Smooth muscle cell (in vitro differentiated cells): Measurements from ENCODE around the gene HECTD4. TPM values are rescaled to one million over a fixed set of nuclear protein-coding genes. Genes with fewer than 3 reads are reported as not detected.

Source experiments
- DNase-seq: peaks from one replicate; lab custom pipeline; 2025; ENCODE audit not compliant: unreplicated experiment; lab: John Stamatoyannopoulos, UW
- H2AFZ ChIP-seq: fragments of 200-600 bp; sonication (generic); 2 replicates; pipeline ENCODE4 v1.6.0; 2016; ENCODE audit warnings: antibody characterized with exemption, low read depth, mild to moderate bottlenecking
- H3F3A ChIP-seq: fragments of 200-600 bp; sonication (generic); 2 replicates; pipeline ENCODE4 v1.6.0; 2017; ENCODE audit warnings: antibody characterized with exemption, low read depth
- H3K27ac ChIP-seq: fragments of 200-600 bp; sonication (generic); 2 replicates; pipeline ENCODE4 v1.5.1; 2016; ENCODE audit warnings: low read depth, mild to moderate bottlenecking
- H3K27me3 ChIP-seq: fragments of 200-600 bp; sonication (generic); 2 replicates; pipeline ENCODE4 v1.6.1; 2016; ENCODE audit warnings: low read depth, mild to moderate bottlenecking
- H3K36me3 ChIP-seq: fragments of 200-600 bp; sonication (generic); 2 replicates; pipeline ENCODE4 v1.5.1; 2016; ENCODE audit warnings: low read depth
- H3K4me1 ChIP-seq: fragments of 200-600 bp; sonication (generic); 2 replicates; pipeline ENCODE4 v1.5.1; 2016; ENCODE audit warnings: low read depth
- H3K4me2 ChIP-seq: fragments of 200-600 bp; sonication (generic); 2 replicates; pipeline ENCODE4 v1.6.0; 2016; ENCODE audit warnings: mild to moderate bottlenecking
- H3K4me3 ChIP-seq: fragments of 200-600 bp; sonication (generic); 2 replicates; pipeline ENCODE4 v1.5.1; 2016; ENCODE audit warnings: mild to moderate bottlenecking
- H3K79me2 ChIP-seq: fragments of 200-600 bp; sonication (generic); 2 replicates; pipeline ENCODE4 v1.6.0; 2016; ENCODE audit warnings: low read depth, mild to moderate bottlenecking
- H3K9ac ChIP-seq: fragments of 200-600 bp; sonication (generic); 2 replicates; pipeline ENCODE4 v1.6.0; 2016; ENCODE audit warnings: low read depth
- H3K9me3 ChIP-seq: fragments of 200-600 bp; sonication (generic); replicated peaks from 2 replicates; pipeline ENCODE4 v1.5.1; 2016; ENCODE audit warnings: low read depth
- H4K20me1 ChIP-seq: fragments of 200-600 bp; sonication (generic); 2 replicates; pipeline ENCODE4 v1.6.0; 2016; ENCODE audit warnings: low read depth
- WGBS: methylation state at CpG from one replicate; pipeline ENCODE4 v1.1.7; 2016; ENCODE audit warnings: low lambda C conversion rate; 5-methylcytosine and 5-hydroxymethylcytosine counted together
- polyA plus RNA-seq: library from polyadenylated mRNA; unstranded; fragments of >200 nt; fragmentation: Nextera tagmentation; extraction: Ambion mirVana; gene quantifications from 2 replicates; pipeline ENCODE4 v1.2.1, GENCODE V29; 2016
- total RNA-seq: library from RNA; depleted of rRNA; stranded (reverse); fragments of >200 nt; gene quantifications from 2 replicates; pipeline ENCODE4 v1.2.3, GENCODE V29; 2014
- TF ChIP-seq, protein P1 (sequence below): fragments of 200-600 bp; sonication (generic); IDR thresholded peaks from 2 replicates; pipeline ENCODE4 v1.5.1; 2017; ENCODE audit warnings: borderline replicate concordance, mild to moderate bottlenecking, antibody characterized with exemption; ENCODE audit not compliant: insufficient read depth, poor library complexity, severe bottlenecking

The HECTD4 gene
- total and polyA plus RNA-seq, 2 experiments from 2014 or later = 6.6 to 16.9 TPM

- Histone ChIP-seq H3K27me3 (no peaks in the 10 kb centered on the region), H3K4me1 (no peaks in the 10 kb centered on the region), H3K9me3 (no peaks in the 10 kb centered on the region), H3K79me2 (no peaks in the 10 kb centered on the region), H2AFZ (no peak overlapping the region), H3F3A (no peaks in the 10 kb centered on the region), H3K36me3 (peaks cover 8% of the 10 kb centered on the region), H3K4me2 (no peak overlapping the region), H3K4me3 (no peak overlapping the region), H3K9ac (no peak overlapping the region), H3K27ac (no peak overlapping the region), H4K20me1 (no peaks in the 10 kb centered on the region)
- TF ChIP-seq, protein P1, sequence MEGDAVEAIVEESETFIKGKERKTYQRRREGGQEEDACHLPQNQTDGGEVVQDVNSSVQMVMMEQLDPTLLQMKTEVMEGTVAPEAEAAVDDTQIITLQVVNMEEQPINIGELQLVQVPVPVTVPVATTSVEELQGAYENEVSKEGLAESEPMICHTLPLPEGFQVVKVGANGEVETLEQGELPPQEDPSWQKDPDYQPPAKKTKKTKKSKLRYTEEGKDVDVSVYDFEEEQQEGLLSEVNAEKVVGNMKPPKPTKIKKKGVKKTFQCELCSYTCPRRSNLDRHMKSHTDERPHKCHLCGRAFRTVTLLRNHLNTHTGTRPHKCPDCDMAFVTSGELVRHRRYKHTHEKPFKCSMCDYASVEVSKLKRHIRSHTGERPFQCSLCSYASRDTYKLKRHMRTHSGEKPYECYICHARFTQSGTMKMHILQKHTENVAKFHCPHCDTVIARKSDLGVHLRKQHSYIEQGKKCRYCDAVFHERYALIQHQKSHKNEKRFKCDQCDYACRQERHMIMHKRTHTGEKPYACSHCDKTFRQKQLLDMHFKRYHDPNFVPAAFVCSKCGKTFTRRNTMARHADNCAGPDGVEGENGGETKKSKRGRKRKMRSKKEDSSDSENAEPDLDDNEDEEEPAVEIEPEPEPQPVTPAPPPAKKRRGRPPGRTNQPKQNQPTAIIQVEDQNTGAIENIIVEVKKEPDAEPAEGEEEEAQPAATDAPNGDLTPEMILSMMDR = no peak
- WGBS = 94% methylated on average over 26 of the region's 26 CpGs
- DNase-seq = no peak
These were observed 218.1 kb downstream of the HECTD4 start for GRCh38 chr12:112164011-112164660.

- no peak overlapping the region for H3K9ac ChIP-seq
- no peaks in the 10 kb centered on the region for H3F3A ChIP-seq
- TF ChIP-seq, protein P1 = no peak
- WGBS = 96% methylated on average over 22 of the region's 22 CpGs
- H3K4me2 ChIP-seq = no peak overlapping the region
- H3K9me3 ChIP-seq = no peaks in the 10 kb centered on the region
- H3K79me2 ChIP-seq = no peaks in the 10 kb centered on the region
- no peak overlapping the region for H3K4me3 ChIP-seq
- no peaks in the 10 kb centered on the region for H3K4me1 ChIP-seq
- DNase-seq = no peak
- H3K27ac ChIP-seq = no peak overlapping the region
- no peak overlapping the region for H2AFZ ChIP-seq
- no peaks in the 10 kb centered on the region for H4K20me1 ChIP-seq
- H3K36me3 ChIP-seq = peaks cover 8% of the 10 kb centered on the region
- no peaks in the 10 kb centered on the region for H3K27me3 ChIP-seq
These were observed 218.7 kb downstream of the HECTD4 start for GRCh38 chr12:112163471-112163991.

GRCh38 chr12:112163056-112163455 is 219.2 kb downstream of the HECTD4 start:
- H3K4me2 ChIP-seq = no peak overlapping the region
- no peaks in the 10 kb centered on the region for H3F3A ChIP-seq
- no peaks in the 10 kb centered on the region for H3K4me1 ChIP-seq
- no peaks in the 10 kb centered on the region for H4K20me1 ChIP-seq
- H3K79me2 ChIP-seq = no peaks in the 10 kb centered on the region
- DNase-seq = no peak
- H2AFZ ChIP-seq = no peak overlapping the region
- H3K36me3 ChIP-seq = peaks cover 8% of the 10 kb centered on the region
- no peak overlapping the region for H3K27ac ChIP-seq
- TF ChIP-seq, protein P1 = no peak
- H3K9ac ChIP-seq = no peak overlapping the region
- no peaks in the 10 kb centered on the region for H3K27me3 ChIP-seq
- WGBS = 95% methylated on average over 8 of the region's 8 CpGs
- H3K9me3 ChIP-seq = no peaks in the 10 kb centered on the region
- H3K4me3 ChIP-seq = no peak overlapping the region

- Histone ChIP-seq H3K27ac (no peak overlapping the region), H2AFZ (no peak overlapping the region), H3K4me3 (no peak overlapping the region), H4K20me1 (no peaks in the 10 kb centered on the region), H3K79me2 (no peaks in the 10 kb centered on the region), H3K9ac (no peak overlapping the region), H3F3A (no peaks in the 10 kb centered on the region), H3K9me3 (no peaks in the 10 kb centered on the region), H3K4me2 (no peak overlapping the region), H3K27me3 (no peaks in the 10 kb centered on the region), H3K36me3 (peaks cover 8% of the 10 kb centered on the region), H3K4me1 (no peaks in the 10 kb centered on the region)
- 98% methylated on average over 12 of the region's 12 CpGs for WGBS
- TF ChIP-seq, protein P1 = no peak
- DNase-seq = no peak
These were observed 219.9 kb downstream of the HECTD4 start for GRCh38 chr12:112162241-112162790.
